Thoracic aorta (tissue), 2 donors: ENCODE results near the gene EXOSC9. TPM values are rescaled to one million over a fixed set of nuclear protein-coding genes. Genes with fewer than 3 reads are reported as not detected.

Source experiments
- ATAC-seq: fragments of 150-250 bp; one replicate; pipeline ENCODE4 v1.8.0; 2017; ENCODE audit warnings: low read depth; ENCODE audit not compliant: insufficient number of reproducible peaks, low FRiP score
- DNase-seq: peaks from one replicate; pipeline ENCODE4 v3.0.0-alpha.2; 2020; ENCODE audit warnings: low spot score
- H3K27ac ChIP-seq, 2 donors: fragments of 200-600 bp; sonication (generic); 1 replicate in 1 of 2; 2 replicates in 1 of 2; pipeline ENCODE4 v1.5.1; 2016; ENCODE audit warnings: mild to moderate bottlenecking in 2 of 2, moderate library complexity in 2 of 2
- H3K27me3 ChIP-seq: fragments of 200-600 bp; sonication (generic); replicated peaks from 2 replicates; pipeline ENCODE4 v1.6.0; 2016; ENCODE audit warnings: mild to moderate bottlenecking; ENCODE audit not compliant: insufficient read depth
- H3K36me3 ChIP-seq: fragments of 200-600 bp; sonication (generic); one replicate; pipeline ENCODE4 v1.5.1; 2016
- H3K4me1 ChIP-seq, 2 donors: fragments of 200-600 bp; sonication (generic); 1 replicate in 1 of 2; 2 replicates in 1 of 2; pipeline versions ENCODE4 v1.5.1 to v1.6.0; 2016; ENCODE audit warnings: low read depth in 2 of 2, mild to moderate bottlenecking in 1 of 2; ENCODE audit not compliant: control insufficient read depth in 1 of 2
- H3K4me3 ChIP-seq: fragments of 200-600 bp; sonication (generic); 2 replicates; pipeline ENCODE4 v1.5.1; 2016; ENCODE audit warnings: mild to moderate bottlenecking
- H3K9me3 ChIP-seq: fragments of 200-600 bp; sonication (generic); 2 replicates; pipeline ENCODE4 v1.5.1; 2016
- CTCF ChIP-seq: fragments of 200-600 bp; sonication (generic); IDR thresholded peaks from one replicate; pipeline ENCODE4 v1.5.1; 2019; ENCODE audit warnings: antibody characterized with exemption
- total RNA-seq, 2 donors: library from RNA; depleted of rRNA; stranded (reverse); fragments of >200 nt; gene quantifications; one replicate each; pipeline versions ENCODE4 v1.1.0 to v1.2.3, GENCODE V29; 2016

EXOSC9 gene
- total RNA-seq, 2 donors from 2014 or later, result 25.3 to 27.8 TPM

DNA sequence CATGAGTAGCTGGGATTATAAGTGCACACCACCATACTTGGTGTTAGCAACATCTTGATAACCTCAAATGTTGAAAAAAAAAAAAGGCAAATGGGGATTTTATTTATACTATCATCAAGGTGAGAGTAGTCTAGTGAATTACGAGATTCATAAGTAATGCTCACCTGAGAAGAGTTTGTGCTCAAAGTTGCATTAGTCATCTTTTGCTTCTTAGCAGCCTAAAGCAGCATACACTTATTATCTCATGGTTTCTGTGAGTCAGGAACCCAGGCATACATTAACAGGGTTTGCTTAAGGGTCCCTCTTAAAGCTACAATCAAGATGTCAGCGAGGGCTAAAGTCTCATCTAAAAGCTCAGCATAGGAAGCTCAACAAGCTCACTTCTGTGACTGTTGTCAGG is 8.2 kb upstream of the EXOSC9 start:
- Histone ChIP-seq H3K27me3 (no peaks in the 10 kb centered on the region), H3K9me3 (no peaks in the 10 kb centered on the region), H3K4me3 (no peak overlapping the region), H3K36me3 (no peaks in the 10 kb centered on the region), H3K27ac (no peak overlapping the region), H3K4me1 (no peaks in the 10 kb centered on the region)
- no peak for DNase-seq
- TF ChIP-seq CTCF, result no peak
- no peak for ATAC-seq

GRCh38 chr4:121794505-121795188 is 6.5 kb upstream of the EXOSC9 start:
- DNase-seq (no peak), ATAC-seq (no peak)
- no peaks in the 10 kb centered on the region for H3K4me1 ChIP-seq
- no peak for TF ChIP-seq CTCF
- no peaks in the 10 kb centered on the region for H3K27me3 ChIP-seq
- no peaks in the 10 kb centered on the region for H3K9me3 ChIP-seq
- no peak overlapping the region for H3K4me3 ChIP-seq
- H3K36me3 ChIP-seq, result no peaks in the 10 kb centered on the region
- H3K27ac ChIP-seq, result no peak overlapping the region

- Histone ChIP-seq H3K4me1 (no peaks in the 10 kb centered on the region), H3K9me3 (no peaks in the 10 kb centered on the region), H3K27ac (no peak overlapping the region), H3K36me3 (no peaks in the 10 kb centered on the region), H3K27me3 (no peaks in the 10 kb centered on the region), H3K4me3 (no peak overlapping the region)
- ATAC-seq (no peak), DNase-seq (no peak)
- TF ChIP-seq CTCF, result no peak
Measured at GRCh38 chr4:121796283-121796682, 4.8 kb upstream of the EXOSC9 start.

DNA sequence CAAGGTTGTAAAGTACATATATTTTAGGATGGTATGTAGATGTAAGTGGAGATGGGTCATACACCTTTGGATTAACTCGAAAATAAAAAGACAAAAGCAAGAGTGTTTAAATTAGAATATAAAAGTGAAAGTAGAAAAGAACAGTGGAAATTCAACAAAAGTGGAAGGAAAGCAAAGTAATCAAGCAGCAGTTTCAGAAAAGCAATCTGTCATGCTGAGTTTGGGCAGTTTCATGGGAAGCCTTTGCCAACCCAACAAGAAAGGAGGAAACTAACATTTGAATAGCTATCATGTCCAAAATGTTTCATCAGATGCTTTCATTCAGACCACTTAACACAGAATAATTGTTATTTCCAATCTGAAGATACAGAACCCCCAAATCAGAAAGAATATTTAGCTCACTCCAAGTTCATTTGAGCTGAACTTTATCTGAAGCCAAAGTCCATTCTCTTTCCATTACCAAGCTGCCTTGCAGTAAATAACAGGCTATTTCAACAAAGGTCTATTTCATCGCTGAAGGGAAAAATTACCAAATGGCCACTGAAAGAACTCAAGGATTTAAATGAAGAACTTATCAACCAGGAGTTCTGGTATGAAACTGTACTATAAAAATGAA is 1.8 kb upstream of the EXOSC9 start:
- H3K4me3 ChIP-seq, result no peak overlapping the region
- no peak for DNase-seq
- H3K27me3 ChIP-seq, result no peaks in the 10 kb centered on the region
- H3K36me3 ChIP-seq, result no peaks in the 10 kb centered on the region
- H3K4me1 ChIP-seq, result peaks cover 3 to 8% of the 10 kb centered on the region in 2 donors
- ATAC-seq, result no peak
- TF ChIP-seq CTCF, result no peak
- H3K9me3 ChIP-seq, result no peaks in the 10 kb centered on the region
- no peak overlapping the region for H3K27ac ChIP-seq

- H3K4me3 ChIP-seq, result peak overlapping the region; percentile 85
Measured at GRCh38 chr4:121799867-121800501, 1.1 kb upstream of the EXOSC9 start.

More at GRCh38 chr4:121799867-121800501, 1.1 kb upstream of the EXOSC9 start:
- H3K27ac ChIP-seq, result peak overlapping the region; percentile 89 to 91
- no peak for TF ChIP-seq CTCF
- H3K9me3 ChIP-seq, result no peaks in the 10 kb centered on the region
- H3K4me1 ChIP-seq, result peaks cover 3 to 8% of the 10 kb centered on the region in 2 donors
- ATAC-seq, result no peak
- no peaks in the 10 kb centered on the region for H3K27me3 ChIP-seq
- H3K36me3 ChIP-seq, result no peaks in the 10 kb centered on the region
- DNase-seq, result no peak
